ENCODE data around the gene NOC3L.
A peak's percentile ranks its signal among the peaks of the same experiment; 100 is the strongest.
"Not testable (repeated sequence)": the region's sequence is repeated elsewhere in the genome, so short reads cannot be mapped to it uniquely, and the experiment has no call there.

NOC3L gene, protein sequence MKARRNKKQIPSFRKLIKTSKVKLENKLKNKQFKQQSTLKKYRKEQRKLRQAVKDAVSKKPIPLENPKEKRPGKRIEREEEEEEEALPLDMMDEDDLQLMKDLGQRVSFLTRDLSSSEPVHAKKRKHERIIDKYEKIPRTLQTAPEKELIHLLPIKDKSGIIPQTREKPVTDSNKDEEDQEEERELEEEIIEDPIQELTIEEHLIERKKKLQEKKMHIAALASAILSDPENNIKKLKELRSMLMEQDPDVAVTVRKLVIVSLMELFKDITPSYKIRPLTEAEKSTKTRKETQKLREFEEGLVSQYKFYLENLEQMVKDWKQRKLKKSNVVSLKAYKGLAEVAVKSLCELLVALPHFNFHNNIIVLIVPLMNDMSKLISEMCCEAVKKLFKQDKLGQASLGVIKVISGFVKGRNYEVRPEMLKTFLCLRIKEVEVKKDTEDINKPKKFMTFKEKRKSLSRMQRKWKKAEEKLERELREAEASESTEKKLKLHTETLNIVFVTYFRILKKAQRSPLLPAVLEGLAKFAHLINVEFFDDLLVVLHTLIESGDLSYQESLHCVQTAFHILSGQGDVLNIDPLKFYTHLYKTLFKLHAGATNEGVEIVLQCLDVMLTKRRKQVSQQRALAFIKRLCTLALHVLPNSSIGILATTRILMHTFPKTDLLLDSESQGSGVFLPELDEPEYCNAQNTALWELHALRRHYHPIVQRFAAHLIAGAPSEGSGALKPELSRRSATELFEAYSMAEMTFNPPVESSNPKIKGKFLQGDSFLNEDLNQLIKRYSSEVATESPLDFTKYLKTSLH

DNA sequence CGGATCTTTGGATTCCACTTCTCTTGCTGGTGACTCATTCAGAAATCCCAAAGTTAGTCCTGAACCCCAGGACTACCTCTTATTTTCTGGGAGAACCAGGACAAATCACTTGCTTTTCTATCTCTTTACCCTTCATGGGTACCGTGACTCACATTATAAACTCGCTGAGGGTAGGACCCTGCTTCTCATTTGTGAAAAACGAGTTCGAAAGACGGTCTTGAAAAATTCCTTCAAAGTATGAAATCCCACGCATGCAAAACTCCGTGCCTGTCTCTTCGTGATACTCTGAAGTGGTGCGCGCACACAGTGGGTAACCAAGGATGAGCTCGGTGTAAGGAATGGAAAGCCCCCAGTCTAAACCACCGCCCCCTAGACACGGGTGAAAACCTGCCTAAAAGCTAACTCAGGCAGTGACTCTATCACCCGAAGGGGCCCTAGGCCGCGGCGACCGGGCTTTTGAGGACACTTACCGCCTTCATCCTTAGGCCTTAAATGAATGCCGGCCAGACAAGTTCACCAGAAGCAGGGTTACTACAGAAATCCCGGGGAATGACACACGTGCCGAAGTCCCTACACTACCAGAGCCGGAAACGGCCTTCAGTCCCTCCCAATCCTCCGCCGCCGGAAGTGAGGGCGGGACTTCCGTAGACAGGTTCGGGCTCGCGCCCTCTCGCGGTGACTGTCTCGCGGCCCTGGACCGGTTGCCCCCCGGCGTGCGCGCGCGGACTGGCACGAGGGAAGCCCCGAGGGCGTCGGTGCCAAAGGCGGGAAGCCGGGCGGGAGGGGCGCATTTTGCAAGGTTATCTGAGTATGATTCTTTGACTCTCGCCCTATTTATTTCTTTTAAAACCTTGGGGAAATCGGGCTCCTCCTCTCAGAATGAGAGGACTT lies at the start of gene NOC3L:
NOC3L (minus strand) TSS at position 580 of the 891 bp plus-strand sequence; CDS start at position 479, 101 bp downstream.
- peak; percentile 82 to 84 for DNase-seq

DNA sequence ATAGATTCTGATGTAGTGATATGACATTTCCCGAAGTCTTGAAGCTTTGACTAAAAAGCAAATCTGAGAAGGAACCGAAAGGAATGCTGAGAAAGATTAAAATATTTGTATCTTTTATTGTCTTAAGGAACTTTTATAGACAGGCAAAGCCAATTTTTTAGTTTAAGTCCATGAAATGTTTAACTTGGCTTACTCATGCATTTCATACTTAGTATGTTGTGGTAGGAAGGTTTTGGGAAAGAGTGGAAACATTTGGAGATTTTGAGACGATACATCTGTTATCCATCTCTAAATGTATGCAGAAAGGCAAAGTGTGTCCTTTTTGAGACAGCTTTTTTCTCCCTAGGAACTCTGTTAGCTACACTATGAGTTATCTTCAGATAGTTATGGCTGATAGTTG lies 49.7 kb upstream of the NOC3L start:
- no peak for DNase-seq

- no peak for DNase-seq
Measured at GRCh38 chr10:94411304-94411703, 48.6 kb upstream of the NOC3L start.

DNA sequence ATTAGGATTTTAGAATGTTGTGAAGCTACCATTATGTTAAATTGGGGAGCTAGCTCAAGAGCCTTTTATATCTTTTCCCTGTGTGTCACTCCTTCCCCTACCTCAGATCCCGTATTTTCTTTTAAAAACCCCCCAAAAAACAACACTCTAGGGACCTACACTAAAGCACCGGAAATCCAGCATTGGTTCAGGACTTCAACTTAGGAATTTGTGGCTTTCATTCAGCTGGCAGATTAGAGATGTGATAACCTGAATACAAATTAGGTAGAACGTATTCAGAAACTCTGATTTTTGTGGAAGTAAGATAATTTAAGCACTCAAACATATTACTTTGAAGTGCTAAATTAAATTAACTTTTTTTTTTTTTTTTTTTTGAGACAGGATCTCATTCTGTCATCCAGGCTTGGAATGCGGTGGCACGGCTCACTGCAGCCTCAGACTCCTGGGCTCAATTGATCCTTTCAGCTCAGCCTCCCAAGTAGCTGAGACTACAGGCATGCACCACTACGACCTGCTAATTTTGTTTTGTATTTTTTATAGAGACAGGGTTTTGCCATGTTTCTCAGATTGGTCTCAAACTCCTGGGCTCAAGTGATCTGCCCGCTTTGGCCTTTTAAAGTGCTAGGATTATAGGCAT lies 46.4 kb upstream of the NOC3L start:
- no peak for DNase-seq

GRCh38 chr10:94407668-94408067 lies 44.9 kb upstream of the NOC3L start:
- DNase-seq, result no peak

DNA sequence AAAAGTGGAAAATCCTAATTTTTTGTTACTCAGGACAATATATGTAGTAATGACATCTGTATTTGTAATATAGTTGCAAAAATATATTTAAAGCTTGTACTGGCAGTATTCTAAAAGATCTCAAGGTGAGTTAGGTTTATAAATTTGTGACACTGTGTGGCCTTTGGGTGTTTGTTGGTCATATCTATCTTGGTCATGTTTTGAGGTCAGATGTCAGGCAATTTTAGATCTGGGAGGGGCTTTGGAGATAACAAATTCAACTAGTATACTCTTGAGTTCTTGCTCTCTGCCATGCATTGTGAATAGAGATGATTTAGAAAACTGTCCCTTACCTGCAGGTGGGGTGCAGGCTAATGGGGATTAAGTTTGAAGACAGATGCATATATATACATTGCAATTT lies 42.7 kb upstream of the NOC3L start:
- DNase-seq, result no peak

DNA sequence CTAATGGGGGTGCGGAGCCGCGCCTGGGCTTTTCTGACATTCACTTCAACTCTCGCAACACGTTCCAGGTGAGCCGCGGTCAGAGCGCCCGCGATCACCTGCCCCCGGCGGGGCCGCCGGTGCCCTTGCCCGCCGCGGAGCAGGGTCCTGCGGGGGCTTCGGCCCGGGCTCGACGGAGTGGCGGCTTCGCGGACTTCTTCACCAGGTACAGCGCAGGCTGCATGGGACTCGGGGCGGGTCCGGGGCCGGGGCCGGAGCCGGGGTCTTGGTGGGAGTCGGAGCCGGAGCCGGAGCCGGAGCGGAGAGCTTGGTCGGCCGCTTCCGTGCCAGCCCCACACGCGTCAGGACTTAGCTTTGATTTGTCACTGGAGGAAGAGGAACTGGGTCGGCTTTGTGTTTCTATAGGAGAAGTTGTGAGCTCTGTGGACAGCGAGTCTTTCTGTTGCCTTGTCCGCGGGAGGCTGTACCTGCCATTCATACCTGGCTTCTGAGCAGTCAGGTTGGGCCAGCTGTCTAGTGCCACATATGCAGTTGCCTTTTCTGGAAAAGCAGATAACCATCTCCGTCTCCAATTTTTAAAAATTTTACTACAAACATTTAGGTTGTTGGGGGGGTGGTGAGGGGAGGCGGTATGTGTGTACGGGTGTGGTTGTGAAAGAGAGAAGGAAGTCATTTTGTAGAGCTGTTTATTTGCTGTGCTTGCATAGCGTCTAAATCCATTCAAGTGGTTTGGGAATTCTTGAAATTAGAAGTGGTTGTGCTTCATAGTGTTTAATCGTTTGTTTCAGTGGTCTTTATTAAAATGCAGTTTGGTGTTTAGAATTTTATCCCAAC lies 40.9 kb upstream of the NOC3L start:
- no peak for DNase-seq

- DNase-seq, result no peak
Measured at GRCh38 chr10:94402843-94403379, 40.2 kb upstream of the NOC3L start.

DNA sequence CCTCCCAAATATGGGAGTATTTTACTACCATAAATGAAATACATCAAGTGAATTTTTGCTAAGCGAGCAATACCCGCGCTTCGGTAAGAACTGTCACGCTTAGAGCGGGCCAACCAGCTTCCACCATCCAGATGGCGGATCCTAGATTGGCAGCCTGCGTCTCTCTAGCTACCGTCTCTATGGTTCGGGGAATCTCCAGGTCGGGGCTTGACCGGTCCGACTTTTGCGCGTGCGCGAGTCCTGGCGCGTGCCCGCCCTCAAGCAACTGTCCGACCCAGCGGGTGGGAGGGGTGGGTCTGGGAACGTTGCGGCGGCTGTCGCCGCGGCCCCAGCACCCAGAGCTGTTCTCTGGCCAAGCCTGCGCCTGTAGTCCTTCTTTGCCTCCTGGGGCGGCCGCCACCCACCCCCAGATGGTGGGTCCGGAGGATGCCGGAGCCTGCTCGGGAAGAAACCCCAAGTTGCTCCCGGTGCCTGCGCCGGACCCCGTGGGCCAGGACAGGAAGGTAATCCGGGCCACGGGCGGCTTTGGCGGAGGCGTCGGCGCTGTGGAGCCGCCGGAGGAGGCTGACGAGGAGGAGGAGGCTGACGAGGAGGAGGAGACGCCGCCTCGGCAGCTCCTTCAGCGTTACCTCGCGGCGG lies 39.6 kb upstream of the NOC3L start, which contains the start of gene TBC1D12:
TBC1D12 (plus strand) TSS at position 338 of the 639 bp plus-strand sequence; CDS start at position 411, 73 bp downstream.
- DNase-seq, result peak; percentile 80 to 90

- DNase-seq, result no peak
Measured at GRCh38 chr10:94398762-94399161, 36.0 kb upstream of the NOC3L start.

GRCh38 chr10:94397549-94398370 lies 35.0 kb upstream of the NOC3L start:
- DNase-seq, result no peak

GRCh38 chr10:94392117-94392516 lies 29.4 kb upstream of the NOC3L start:
- DNase-seq, result not testable (repeated sequence)

DNA sequence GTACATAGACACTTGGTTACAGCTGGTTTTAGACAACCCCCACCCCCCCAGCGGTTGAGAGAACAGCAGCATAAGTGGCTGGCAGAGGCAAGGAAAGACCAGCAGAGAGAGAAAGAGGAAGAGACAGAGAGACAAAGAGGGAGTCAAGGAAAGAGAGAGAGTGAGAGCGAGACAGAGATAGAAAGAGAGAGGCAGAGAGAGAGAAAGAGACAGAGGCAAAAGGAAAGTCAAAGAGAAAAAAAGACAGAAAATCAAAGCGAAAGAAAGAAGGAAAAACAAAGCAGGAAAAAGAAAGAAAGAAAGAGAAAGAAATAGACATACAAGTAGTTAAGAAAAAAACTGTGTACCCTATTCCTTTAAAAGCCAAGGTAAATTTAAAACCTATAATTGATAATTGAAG lies 23.0 kb upstream of the NOC3L start:
- not testable (repeated sequence) for DNase-seq

DNA sequence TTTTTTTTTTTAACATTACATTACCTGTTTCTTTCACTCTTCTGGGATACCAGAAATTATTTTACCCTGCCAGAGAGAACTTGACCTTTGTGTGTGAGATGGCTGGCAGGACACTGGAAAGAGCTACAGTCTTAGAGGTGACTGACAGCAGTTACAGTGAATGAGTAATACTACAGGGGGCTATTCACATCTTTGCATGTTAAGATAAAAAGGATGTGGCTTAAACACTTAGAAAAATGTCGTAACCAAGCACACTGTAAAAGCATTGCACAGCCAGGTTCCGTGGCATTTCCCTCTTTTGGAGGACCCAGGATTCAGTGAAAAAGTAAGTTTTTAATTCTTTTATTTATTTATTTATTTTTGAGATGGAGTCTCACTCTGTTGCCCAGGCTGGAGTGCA lies 20.8 kb upstream of the NOC3L start:
- no peak for DNase-seq

DNA sequence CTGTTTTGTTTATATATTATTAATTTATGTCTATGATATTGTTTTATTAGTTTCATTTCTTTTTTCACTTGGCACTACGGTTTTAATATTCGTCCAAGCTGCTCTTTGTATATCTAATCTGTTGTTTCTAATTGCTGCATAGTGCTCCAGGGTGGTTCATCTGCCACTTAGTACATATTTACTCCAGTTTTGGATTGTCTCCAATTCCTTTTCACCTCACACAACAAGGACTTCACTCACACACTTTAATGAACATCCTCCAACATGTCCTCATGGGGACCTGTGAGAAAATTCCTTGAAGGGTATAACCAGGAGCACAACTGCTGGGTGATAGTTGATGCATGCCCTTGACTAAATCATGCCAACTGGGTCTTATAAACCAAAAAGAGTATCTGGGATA lies 14.1 kb upstream of the NOC3L start:
- DNase-seq, result no peak

- no peak for DNase-seq
Measured at GRCh38 chr10:94375374-94375773, 12.6 kb upstream of the NOC3L start.

DNA sequence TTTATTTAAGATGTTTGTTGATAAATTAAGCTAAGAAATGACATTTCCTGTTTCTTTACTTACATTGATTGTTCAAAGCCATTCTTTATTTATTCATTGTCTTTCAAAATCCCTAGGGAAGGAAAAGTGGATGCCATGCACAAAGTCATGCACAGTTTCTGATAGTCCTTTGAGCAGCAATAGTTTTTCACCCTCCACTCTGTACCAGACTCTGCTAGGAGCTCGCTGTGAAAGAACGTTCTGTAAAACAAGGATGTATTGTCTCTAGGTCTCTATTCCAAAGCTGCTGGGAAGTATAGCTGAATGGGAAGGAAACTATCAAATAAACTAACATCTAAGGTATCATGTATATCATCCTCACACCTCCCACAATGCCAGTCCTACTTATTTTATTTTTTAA lies 7.8 kb upstream of the NOC3L start:
- no peak for DNase-seq

GRCh38 chr10:94366382-94366781 lies 3.6 kb upstream of the NOC3L start:
- no peak for DNase-seq

- DNase-seq, result no peak
Measured at GRCh38 chr10:94364482-94364881, 1.7 kb upstream of the NOC3L start.

DNA sequence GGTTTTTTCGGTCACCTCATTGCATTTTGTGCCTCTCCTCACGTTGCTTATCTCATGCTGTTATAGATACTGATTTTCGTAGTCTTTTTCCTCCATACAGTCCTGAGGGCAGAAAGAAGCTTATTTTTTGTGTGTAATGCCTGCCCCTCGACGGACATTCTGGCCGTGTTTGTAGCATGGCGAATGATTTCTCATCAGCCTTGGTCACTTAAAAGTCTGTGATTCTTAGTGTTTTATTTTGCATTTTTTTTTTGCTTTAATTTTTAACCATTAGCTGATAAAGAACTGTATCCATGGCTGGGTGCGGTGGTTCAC lies 469 bp upstream of the NOC3L start:
- no peak for DNase-seq

Measured in NCI-H1930 (cell line).